ENCODE results near the gene PDE8B.
"Not testable (repeated sequence)": the region's sequence is repeated elsewhere in the genome, so short reads cannot be mapped to it uniquely, and the experiment has no call there.

PDE8B gene

GRCh38 chr5:77427998-77428397 lies 217.5 kb downstream of the PDE8B start:
- in situ Hi-C loops (cut with MboI; ENCODE audit: low sequenced_read_pairs) = no loop called here

GRCh38 chr5:77428526-77428925 lies 218.0 kb downstream of the PDE8B start:
- in situ Hi-C loops (cut with MboI; ENCODE audit: low sequenced_read_pairs) = no loop called here

- in situ Hi-C loops (cut with MboI; ENCODE audit: low sequenced_read_pairs) = no loop called here
Measured at GRCh38 chr5:77430726-77431125, 220.2 kb downstream of the PDE8B start.

- in situ Hi-C loops (cut with MboI; ENCODE audit: low sequenced_read_pairs) = no loop called here
Measured at GRCh38 chr5:77431286-77431685, 220.8 kb downstream of the PDE8B start.

- in situ Hi-C loops (cut with MboI; ENCODE audit: low sequenced_read_pairs) = no loop called here
Measured at GRCh38 chr5:77431719-77432118, 221.2 kb downstream of the PDE8B start.

GRCh38 chr5:77437194-77437593 lies 226.7 kb downstream of the PDE8B start:
- in situ Hi-C loops (cut with MboI; ENCODE audit: low sequenced_read_pairs) = no loop called here

- in situ Hi-C loops (cut with MboI; ENCODE audit: low sequenced_read_pairs) = no loop called here
Measured at GRCh38 chr5:77438071-77438470, 227.6 kb downstream of the PDE8B start.

- in situ Hi-C loops (cut with MboI; ENCODE audit: low sequenced_read_pairs) = no loop called here
Measured at GRCh38 chr5:77443670-77444069, 233.2 kb downstream of the PDE8B start.

GRCh38 chr5:77444356-77444755 lies 233.9 kb downstream of the PDE8B start:
- in situ Hi-C loops (cut with MboI; ENCODE audit: low sequenced_read_pairs) = no loop called here

- in situ Hi-C loops (cut with MboI; ENCODE audit: low sequenced_read_pairs) = no loop called here
Measured at GRCh38 chr5:77448831-77449230, 238.4 kb downstream of the PDE8B start.

- in situ Hi-C loops (cut with MboI; ENCODE audit: low sequenced_read_pairs) = no loop called here
Measured at GRCh38 chr5:77449277-77449676, 238.8 kb downstream of the PDE8B start.

GRCh38 chr5:77449981-77450380 lies 239.5 kb downstream of the PDE8B start:
- in situ Hi-C loops (cut with MboI; ENCODE audit: low sequenced_read_pairs) = no loop called here

- in situ Hi-C loops (cut with MboI; ENCODE audit: low sequenced_read_pairs) = no loop called here
Measured at GRCh38 chr5:77452351-77452750, 241.9 kb downstream of the PDE8B start.

GRCh38 chr5:77454123-77454522 lies 243.6 kb downstream of the PDE8B start:
- in situ Hi-C loops (cut with MboI; ENCODE audit: low sequenced_read_pairs) = no loop called here

GRCh38 chr5:77461287-77461686 lies 250.8 kb downstream of the PDE8B start:
- in situ Hi-C loops (cut with MboI; ENCODE audit: low sequenced_read_pairs) = no loop called here

GRCh38 chr5:77463905-77464304 lies 253.4 kb downstream of the PDE8B start:
- in situ Hi-C loops (cut with MboI; ENCODE audit: low sequenced_read_pairs) = no loop called here

- in situ Hi-C loops (cut with MboI; ENCODE audit: low sequenced_read_pairs) = not testable (repeated sequence)
Measured at GRCh38 chr5:77468875-77469274, 258.4 kb downstream of the PDE8B start.

GRCh38 chr5:77475041-77475440 lies 264.6 kb downstream of the PDE8B start:
- in situ Hi-C loops (cut with MboI; ENCODE audit: low sequenced_read_pairs) = not testable (repeated sequence)
